GM03348 (cell line): ENCODE data around the gene MIPEP.
"Not testable (repeated sequence)": the region's sequence is repeated elsewhere in the genome, so short reads cannot be mapped to it uniquely, and the experiment has no call there.

Experiments
- DNase-seq: peaks from one replicate; pipeline ENCODE4 v3.0.0; 2012; ENCODE audit warnings: low spot score

Gene MIPEP

GRCh38 chr13:23749288-23749873, 139.8 kb downstream of the MIPEP start:
- DNase-seq: no peak

GRCh38 chr13:23748109-23748990, 140.8 kb downstream of the MIPEP start:
- no peak for DNase-seq

- not testable (repeated sequence) for DNase-seq
Observed at GRCh38 chr13:23746141-23746540, 143.1 kb downstream of the MIPEP start.

GRCh38 chr13:23744315-23744714, 144.9 kb downstream of the MIPEP start:
- DNase-seq: no peak

- DNase-seq: no peak
Observed at GRCh38 chr13:23743278-23744076, 145.7 kb downstream of the MIPEP start.

GRCh38 chr13:23741879-23742510, 147.2 kb downstream of the MIPEP start:
- DNase-seq: no peak

DNA sequence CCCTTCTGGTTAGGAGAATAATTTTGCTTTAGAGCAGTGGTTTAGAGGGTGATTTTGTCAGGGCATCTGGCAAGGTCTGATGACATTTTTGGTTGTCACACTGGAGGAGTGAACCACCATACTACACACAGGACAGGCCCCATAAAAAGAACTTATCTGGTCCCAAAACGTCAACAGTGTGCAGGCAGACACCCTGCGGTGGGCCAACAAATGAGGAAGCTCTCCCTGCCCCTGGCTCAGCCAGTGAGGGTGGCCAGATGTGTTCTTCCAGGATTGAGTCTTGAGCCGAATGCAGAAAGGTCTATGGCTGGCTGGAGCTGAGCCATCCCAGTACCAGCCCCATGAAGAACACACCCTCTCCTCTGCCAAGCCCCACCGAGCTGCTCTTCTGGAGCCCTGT, 149.2 kb downstream of the MIPEP start:
- DNase-seq: no peak

DNA sequence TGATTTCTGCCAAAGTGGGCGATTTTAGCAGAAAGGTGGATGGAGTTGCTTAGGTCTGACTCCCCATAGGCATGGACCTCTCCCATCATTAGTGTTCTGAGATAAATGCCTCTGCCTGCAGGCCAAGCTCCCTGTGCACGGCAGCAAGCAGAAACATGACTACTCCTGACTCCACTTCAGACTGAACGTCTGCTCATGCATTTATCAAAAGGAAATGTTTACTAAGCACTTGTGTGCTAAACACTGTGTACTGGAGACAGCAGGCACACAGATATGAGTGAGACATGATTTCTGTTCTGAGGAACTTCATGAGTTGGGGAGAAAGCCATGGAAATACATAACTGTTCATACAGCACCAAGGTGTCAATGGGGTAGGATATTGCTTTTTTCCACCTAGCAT, 149.6 kb downstream of the MIPEP start:
- DNase-seq: no peak

DNA sequence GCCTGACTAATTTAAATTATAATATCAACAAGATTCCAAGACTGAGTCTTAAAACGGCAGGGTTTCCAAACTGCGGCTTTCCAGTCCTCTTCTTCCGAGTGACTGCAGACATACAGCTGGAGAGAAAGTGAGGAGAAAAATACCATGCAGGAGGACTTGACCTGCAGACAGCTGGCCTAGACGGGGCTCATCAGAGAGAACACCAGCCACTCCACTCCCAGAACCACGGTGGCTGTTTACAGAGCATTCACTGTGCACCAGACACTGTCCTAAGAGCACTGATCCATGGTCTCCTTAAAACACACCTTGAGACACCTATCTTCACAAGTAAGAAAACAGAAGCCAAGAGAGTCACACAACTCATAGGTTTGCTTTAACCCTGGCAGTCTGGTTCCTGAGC, 152.7 kb downstream of the MIPEP start:
- no peak for DNase-seq

- no peak for DNase-seq
Observed at GRCh38 chr13:23735329-23735728, 153.9 kb downstream of the MIPEP start.

- no peak for DNase-seq
Observed at GRCh38 chr13:23731709-23732108, 157.5 kb downstream of the MIPEP start.

DNA sequence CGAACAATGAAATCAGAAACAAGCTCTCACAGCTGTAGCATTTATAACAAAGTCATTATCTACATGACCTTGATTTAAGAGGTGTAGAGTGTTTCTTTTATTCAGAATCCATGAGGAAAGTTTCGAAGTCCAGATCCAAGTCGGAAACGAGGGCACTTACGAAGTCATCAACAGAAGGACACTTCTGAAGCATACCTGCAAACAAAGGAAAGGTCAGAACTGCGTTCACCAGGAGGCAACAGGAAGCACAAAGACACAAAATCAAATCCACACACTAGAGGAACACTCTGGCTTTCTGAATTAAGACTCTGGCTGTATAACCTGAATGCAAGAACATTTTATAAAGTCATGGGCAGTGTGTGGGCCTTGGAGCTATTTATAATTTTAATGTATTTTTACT, 158.9 kb downstream of the MIPEP start:
- DNase-seq: no peak

GRCh38 chr13:23729531-23729930, 159.7 kb downstream of the MIPEP start:
- DNase-seq: no peak

- no peak for DNase-seq
Observed at GRCh38 chr13:23728807-23729206, 160.4 kb downstream of the MIPEP start.

GRCh38 chr13:23725922-23726321, 163.3 kb downstream of the MIPEP start:
- no peak for DNase-seq

DNA sequence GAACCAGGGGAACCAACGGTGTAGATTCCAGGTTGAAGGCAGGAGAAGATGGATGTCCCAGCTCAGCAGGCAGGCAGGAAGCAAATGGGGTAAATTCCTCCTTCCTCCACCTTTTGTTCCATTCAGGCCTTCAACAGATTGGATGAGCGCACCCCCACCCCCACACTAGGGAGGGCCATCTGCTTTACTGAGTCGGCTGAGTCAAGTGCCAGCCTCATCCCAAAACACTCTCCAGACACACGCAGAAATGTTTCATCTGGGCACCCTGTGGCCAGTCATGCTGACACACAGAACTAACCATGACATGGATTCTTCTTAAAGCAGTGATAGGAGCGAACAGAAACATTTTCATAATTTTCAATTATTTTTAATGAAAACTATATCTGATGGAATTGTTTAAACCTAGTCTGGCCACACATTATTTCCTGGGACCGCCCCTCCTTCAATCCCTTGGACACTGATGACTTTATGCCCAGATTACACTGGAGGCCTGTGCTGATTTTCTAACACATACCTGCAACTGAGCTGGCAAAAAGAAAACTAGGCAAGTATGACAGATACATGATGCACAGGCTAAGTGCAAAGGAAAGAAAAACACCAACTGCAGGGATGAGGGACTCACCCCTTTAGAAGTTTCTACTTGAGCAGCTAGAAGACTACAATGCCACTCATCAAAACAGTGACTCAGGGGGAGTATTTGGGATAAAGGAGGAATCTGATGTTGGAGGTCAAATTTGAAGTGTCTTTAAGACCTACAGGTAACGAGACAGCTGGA, 164.8 kb downstream of the MIPEP start:
- no peak for DNase-seq

- DNase-seq: peak; percentile 70
Observed at GRCh38 chr13:23723471-23723870, 165.7 kb downstream of the MIPEP start.

- no peak for DNase-seq
Observed at GRCh38 chr13:23722726-23723453, 166.3 kb downstream of the MIPEP start.

- DNase-seq: no peak
Observed at GRCh38 chr13:23718996-23719395, 170.2 kb downstream of the MIPEP start.

GRCh38 chr13:23716401-23716800, 172.8 kb downstream of the MIPEP start:
- DNase-seq: no peak

GRCh38 chr13:23715762-23716235, 173.4 kb downstream of the MIPEP start:
- no peak for DNase-seq
